ENCODE data around the gene PRPF39. TPM values are rescaled to one million over a fixed set of nuclear protein-coding genes. Genes with fewer than 3 reads are reported as not detected.

Gene PRPF39
- total RNA-seq, 4 donors from 2014 or later = 11.9 to 22.7 (median 13.7) TPM

DNA sequence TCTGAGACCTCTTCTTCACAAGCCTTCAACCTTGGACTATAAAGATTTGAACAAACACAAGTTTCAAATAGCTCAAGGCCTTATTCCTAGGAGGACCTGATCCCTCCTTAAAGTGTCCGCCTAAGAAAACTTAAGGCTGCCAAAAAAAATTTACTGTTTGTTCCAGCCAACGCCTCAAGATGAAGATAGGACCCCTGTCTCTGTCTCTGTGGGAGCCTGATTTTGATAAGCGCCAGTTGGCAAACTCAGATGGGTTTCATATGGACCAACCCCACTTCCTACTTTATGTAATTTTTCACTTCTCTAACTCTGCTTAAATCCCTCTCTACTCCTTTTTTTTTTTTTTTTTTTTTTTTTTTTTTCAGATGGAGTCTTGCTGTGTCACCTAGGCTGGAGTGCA, 39.4 kb downstream of the PRPF39 start:
- TF ChIP-seq, protein P1, sequence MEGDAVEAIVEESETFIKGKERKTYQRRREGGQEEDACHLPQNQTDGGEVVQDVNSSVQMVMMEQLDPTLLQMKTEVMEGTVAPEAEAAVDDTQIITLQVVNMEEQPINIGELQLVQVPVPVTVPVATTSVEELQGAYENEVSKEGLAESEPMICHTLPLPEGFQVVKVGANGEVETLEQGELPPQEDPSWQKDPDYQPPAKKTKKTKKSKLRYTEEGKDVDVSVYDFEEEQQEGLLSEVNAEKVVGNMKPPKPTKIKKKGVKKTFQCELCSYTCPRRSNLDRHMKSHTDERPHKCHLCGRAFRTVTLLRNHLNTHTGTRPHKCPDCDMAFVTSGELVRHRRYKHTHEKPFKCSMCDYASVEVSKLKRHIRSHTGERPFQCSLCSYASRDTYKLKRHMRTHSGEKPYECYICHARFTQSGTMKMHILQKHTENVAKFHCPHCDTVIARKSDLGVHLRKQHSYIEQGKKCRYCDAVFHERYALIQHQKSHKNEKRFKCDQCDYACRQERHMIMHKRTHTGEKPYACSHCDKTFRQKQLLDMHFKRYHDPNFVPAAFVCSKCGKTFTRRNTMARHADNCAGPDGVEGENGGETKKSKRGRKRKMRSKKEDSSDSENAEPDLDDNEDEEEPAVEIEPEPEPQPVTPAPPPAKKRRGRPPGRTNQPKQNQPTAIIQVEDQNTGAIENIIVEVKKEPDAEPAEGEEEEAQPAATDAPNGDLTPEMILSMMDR (IDR thresholded peaks at IDR 0.05 in 4 of 5, conservative IDR thresholded peaks at IDR 0.05 in 1 of 5) = no peak
- TF ChIP-seq POLR2A (IDR thresholded peaks at IDR 0.05) = no peak
- in situ Hi-C loops (cut with MboI; ENCODE audit: low sequenced_read_pairs in 4 of 4) = no loop called here
- H3K9me3 ChIP-seq = no peaks in the 10 kb centered on the region
- peaks cover 20 to 29% of the 10 kb centered on the region in 2 donors for H3K4me1 ChIP-seq
- DNase-seq (no peak), ATAC-seq (no peak)
- peaks cover 0 to 70% of the 10 kb centered on the region in 2 donors for H3K36me3 ChIP-seq
- no peaks in the 10 kb centered on the region for H3K27me3 ChIP-seq
- peak overlapping the region in 2 of 4 donors; percentile 26 to 91 for H3K27ac ChIP-seq
- intact Hi-C loops (cut with DNase I; ENCODE audit: low total_unique reads) = no loop called here
- H3K4me3 ChIP-seq = no peak overlapping the region

DNA sequence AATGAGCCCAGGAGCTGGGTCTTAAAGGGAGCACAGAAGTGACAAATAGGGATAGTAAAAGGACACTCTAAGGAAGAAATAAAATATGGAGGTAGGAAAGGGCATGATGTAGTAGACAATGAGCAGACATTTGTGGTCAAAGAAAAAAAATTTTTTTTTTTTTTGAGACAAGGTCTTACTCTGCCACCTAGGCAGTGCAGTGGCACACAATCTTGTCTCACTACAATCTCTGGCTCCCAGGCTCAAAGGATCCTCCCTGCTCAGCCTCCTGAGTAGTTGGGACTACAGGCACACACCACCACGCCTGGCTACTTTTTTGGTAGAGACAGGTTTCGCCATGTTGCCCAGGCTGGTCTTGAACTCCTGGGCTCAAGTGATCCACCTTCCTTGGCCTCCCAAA, 41.8 kb downstream of the PRPF39 start:
- DNase-seq = no peak
- peaks cover 0 to 45% of the 10 kb centered on the region in 2 donors for H3K36me3 ChIP-seq
- TF ChIP-seq, protein P1 (IDR thresholded peaks at IDR 0.05 in 4 of 5, conservative IDR thresholded peaks at IDR 0.05 in 1 of 5) = no peak
- TF ChIP-seq POLR2A (IDR thresholded peaks at IDR 0.05) = no peak
- peaks cover 45 to 54% of the 10 kb centered on the region in 2 donors for H3K4me1 ChIP-seq
- ATAC-seq = no peak
- in situ Hi-C loops (cut with MboI; ENCODE audit: low sequenced_read_pairs in 4 of 4) = loop anchor here in 1 of 4 donors (25.0 kb wide), 1 partner anchor 163 kb away; the partner anchor contains the start of genes KLHL28 and TOGARAM1
- H3K9me3 ChIP-seq = no peaks in the 10 kb centered on the region
- H3K4me3 ChIP-seq = no peak overlapping the region
- peak overlapping the region; percentile 11 to 91 (median 64) for H3K27ac ChIP-seq
- no peaks in the 10 kb centered on the region for H3K27me3 ChIP-seq
- intact Hi-C loops (cut with DNase I; ENCODE audit: low total_unique reads) = no loop called here

DNA sequence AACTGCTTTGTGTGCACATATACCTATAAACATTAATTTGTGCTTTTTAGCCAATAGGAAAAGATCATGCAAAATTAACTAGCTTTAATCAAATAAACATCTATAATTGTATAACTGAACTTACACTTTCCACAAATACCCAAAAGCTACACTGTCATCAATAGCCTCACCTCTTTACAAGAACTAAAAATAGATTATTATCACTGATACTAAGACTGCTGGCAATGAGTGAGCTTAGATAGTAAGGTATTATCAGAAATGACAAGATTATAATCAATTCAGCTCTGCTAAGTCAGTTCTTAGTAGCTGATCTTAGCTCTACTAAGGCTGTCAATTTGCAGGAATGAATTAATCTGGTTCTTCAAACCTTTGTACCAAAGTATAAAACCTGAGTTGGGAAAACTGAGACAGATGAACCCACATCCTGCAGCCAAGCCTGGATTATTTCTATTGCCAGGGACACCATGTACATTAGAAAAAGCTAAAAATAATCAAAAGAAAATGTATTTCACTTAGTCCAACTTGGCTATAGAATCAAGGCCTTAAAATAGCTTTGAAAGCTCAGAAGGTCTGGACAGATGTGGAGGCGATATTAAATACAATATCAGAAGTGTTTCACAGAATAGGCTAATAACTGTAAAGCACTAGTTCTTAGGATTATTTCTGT, 45.2 kb downstream of the PRPF39 start:
- no peaks in the 10 kb centered on the region for H3K9me3 ChIP-seq
- in situ Hi-C loops (cut with MboI; ENCODE audit: low sequenced_read_pairs in 4 of 4) (loop anchor here in 1 of 4 donors (25.0 kb wide), 1 partner anchor 167 kb away; the partner anchor contains the start of genes KLHL28 and TOGARAM1), intact Hi-C loops (cut with DNase I; ENCODE audit: low total_unique reads) (no loop called here)
- no peaks in the 10 kb centered on the region for H3K27me3 ChIP-seq
- peak overlapping the region; percentile 6 to 19 (median 14) for H3K4me3 ChIP-seq
- H3K27ac ChIP-seq = peak overlapping the region; percentile 66 to 91 (median 82)
- peak in 1 of 2 donors; percentile 32 for DNase-seq
- no peak for TF ChIP-seq POLR2A (IDR thresholded peaks at IDR 0.05)
- TF ChIP-seq, protein P1 (IDR thresholded peaks at IDR 0.05 in 4 of 5, conservative IDR thresholded peaks at IDR 0.05 in 1 of 5) = no peak
- peaks cover 0 to 15% of the 10 kb centered on the region in 2 donors for H3K36me3 ChIP-seq
- ATAC-seq = peak; percentile 70 to 72
- H3K4me1 ChIP-seq = peaks cover 69 to 79% of the 10 kb centered on the region in 2 donors

DNA sequence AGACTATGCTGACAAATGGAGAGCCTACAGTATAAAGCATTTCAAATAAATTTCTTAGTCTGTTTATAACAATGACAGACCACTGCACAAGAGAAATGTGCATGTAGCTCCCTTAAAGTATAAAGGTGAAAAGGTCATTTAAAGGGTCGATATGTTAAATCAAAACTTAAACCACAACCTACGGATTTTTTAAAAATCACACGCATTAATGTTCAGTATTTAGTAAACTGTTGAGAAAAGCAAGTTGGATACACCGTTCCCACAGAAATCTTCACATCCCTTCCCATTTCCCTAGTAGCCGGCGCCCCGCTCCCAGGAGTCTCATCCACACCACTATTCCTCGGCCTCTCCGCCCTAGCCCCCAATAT, 49.8 kb downstream of the PRPF39 start:
- Histone ChIP-seq H3K4me3 (peak overlapping the region; percentile 66 to 89 (median 73)), H3K27me3 (no peaks in the 10 kb centered on the region), H3K27ac (peak overlapping the region; percentile 89 to 95 (median 91)), H3K4me1 (peaks cover 69% of the 10 kb centered on the region in 2 donors), H3K9me3 (no peaks in the 10 kb centered on the region), H3K36me3 (no peaks in the 10 kb centered on the region)
- intact Hi-C loops (cut with DNase I; ENCODE audit: low total_unique reads) = loop anchor here (1.0 to 5.0 kb wide), 5 partner anchors 49 to 236 kb away; partner anchors contain the start of genes MIS18BP1, PRPF39 and TOGARAM1
- ATAC-seq = peak; percentile 8 to 17
- TF ChIP-seq POLR2A (IDR thresholded peaks at IDR 0.05) = no peak
- TF ChIP-seq, protein P1 (IDR thresholded peaks at IDR 0.05 in 4 of 5, conservative IDR thresholded peaks at IDR 0.05 in 1 of 5) = no peak
- in situ Hi-C loops (cut with MboI; ENCODE audit: low sequenced_read_pairs in 4 of 4) = loop anchor here (5.0 to 25.0 kb wide), 5 partner anchors 49 to 229 kb away; partner anchors contain the start of genes KLHL28 (in 4 of the 4), TOGARAM1 (in 4 of the 4) and PRPF39 (in 1 of the 4)
- no peak for DNase-seq

Measured in gastrocnemius medialis (tissue), 4 donors.